GM12878 (cell line): Measurements from ENCODE around the gene SNAI3. TPM values are rescaled to one million over a fixed set of nuclear protein-coding genes. Genes with fewer than 3 reads are reported as not detected.

Source experiments
- ATAC-seq: fragments of 200-7000 bp; cut with Tn5 transposase; 3 replicates; pipeline ENCODE4 v1.9.1; 2020; ENCODE audit warnings: mild to moderate bottlenecking, moderate library complexity
- BruUV-seq: library from RNA; stranded (reverse); fragments of 400-500 nt; replicated peaks from 2 replicates; lab custom pipeline; 2021; lab: Mats Ljungman, UMichigan
- CTCF ChIA-PET: fragments of 300-600 bp; sonication (Branson Sonifier 250); formaldehyde crosslinking; extraction: SDS; loops from one replicate; lab custom pipeline; 2021; ENCODE audit warnings: inconsistent platforms; lab: Yijun Ruan, JAX
- POLR2A ChIA-PET: fragments of 350-600 bp; formaldehyde crosslinking; extraction: SDS; loops from one replicate; lab custom pipeline; 2021; ENCODE audit warnings: inconsistent platforms; lab: Charles Lee
- RAD21 ChIA-PET: fragments of 300-600 bp; sonication (Branson Sonifier 250); formaldehyde crosslinking; loops from one replicate; lab custom pipeline; 2023; ENCODE audit warnings: antibody characterized with exemption; ENCODE audit not compliant: unreplicated experiment; lab: Charles Lee
- SMC1A ChIA-PET: fragments of 300-600 bp; sonication (Branson Sonifier 250); formaldehyde crosslinking; loops from one replicate; lab custom pipeline; 2023; ENCODE audit not compliant: unreplicated experiment, uncharacterized antibody; lab: Charles Lee
- DNase-seq: peaks from one replicate; pipeline ENCODE4 v3.0.0-alpha.2; 2011; ENCODE audit warnings: low read depth, low spot score
- FAIRE-seq: peaks from 3 replicates; lab custom pipeline; 2011; peaks lifted over from hg19 to GRCh38; lab: Jason Lieb, UNC
- H2AFZ ChIP-seq: 2 replicates; pipeline ENCODE4 v1.6.0; 2011; ENCODE audit warnings: low read depth, low read length, control low read depth; ENCODE audit not compliant: control insufficient read depth
- H3K27ac ChIP-seq: 2 replicates; pipeline ENCODE4 v1.5.1; 2011; ENCODE audit warnings: control low read depth; ENCODE audit not compliant: control insufficient read depth, insufficient read depth
- H3K27me3 ChIP-seq, 2 experiments: replicated peaks in 1 of 2; 2 replicates each; pipeline versions ENCODE4 v1.6.0 to v1.6.1; 2011; ENCODE audit warnings: low read length in 1 of 2; ENCODE audit not compliant: control insufficient read depth in 2 of 2, insufficient read depth in 2 of 2
- H3K36me3 ChIP-seq, 2 experiments: 2 replicates each; pipeline ENCODE4 v1.5.1; 2011; ENCODE audit warnings: low read length in 1 of 2; ENCODE audit not compliant: control insufficient read depth in 2 of 2, insufficient read depth in 2 of 2
- H3K4me1 ChIP-seq: 2 replicates; pipeline ENCODE4 v1.6.1; 2011; ENCODE audit warnings: mild to moderate bottlenecking, low read length, moderate library complexity, mixed read lengths; ENCODE audit not compliant: control insufficient read depth, insufficient read depth
- H3K4me2 ChIP-seq: 2 replicates; pipeline ENCODE4 v1.6.0; 2011; ENCODE audit warnings: control low read depth; ENCODE audit not compliant: control insufficient read depth, insufficient read depth
- H3K4me3 ChIP-seq: fragments of 200-600 bp; sonication (generic); 2 replicates; pipeline ENCODE4 v1.5.1; 2016
- H3K79me2 ChIP-seq: 2 replicates; pipeline ENCODE4 v1.6.0; 2011; ENCODE audit warnings: low read length; ENCODE audit not compliant: control insufficient read depth, insufficient read depth
- H3K9ac ChIP-seq: 2 replicates; pipeline ENCODE4 v1.8.0; 2011; ENCODE audit warnings: low read length, control low read depth, mixed read lengths; ENCODE audit not compliant: control insufficient read depth, insufficient read depth
- H3K9me3 ChIP-seq: replicated peaks from 3 replicates; pipeline ENCODE4 v1.5.1; 2011; ENCODE audit warnings: mild to moderate bottlenecking, low read length; ENCODE audit not compliant: control insufficient read depth, insufficient read depth
- H4K20me1 ChIP-seq: 2 replicates; pipeline ENCODE4 v1.6.0; 2011; ENCODE audit not compliant: control insufficient read depth, insufficient read depth
- BACH1 ChIP-seq: fragments of 450-650 bp; IDR thresholded peaks from 2 replicates; pipeline ENCODE4 v1.6.1; 2017; ENCODE audit warnings: mild to moderate bottlenecking, borderline replicate concordance
- BCL11A ChIP-seq: IDR thresholded peaks from 2 replicates; pipeline ENCODE4 v1.6.1; 2011; ENCODE audit warnings: low read depth, low read length
- CREM ChIP-seq: IDR thresholded peaks from 2 replicates; pipeline ENCODE4 v1.6.1; 2014; ENCODE audit warnings: antibody characterized with exemption, low read depth
- EGR1 ChIP-seq, 2 experiments: IDR thresholded peaks; 1 replicate in 1 of 2; 2 replicates in 1 of 2; pipeline ENCODE4 v1.6.1; 2011 to 2012; ENCODE audit warnings: low read depth in 2 of 2, low read length in 2 of 2, borderline replicate concordance in 1 of 2, mild to moderate bottlenecking in 1 of 2, moderate library complexity in 1 of 2
- ESRRA ChIP-seq: IDR thresholded peaks from 2 replicates; pipeline ENCODE4 v1.6.1; 2012; ENCODE audit warnings: mild to moderate bottlenecking, low read length, improper control_type of control experiment
- MTA3 ChIP-seq: IDR thresholded peaks from 2 replicates; pipeline ENCODE4 v1.6.1; 2012; ENCODE audit warnings: low read length, inconsistent platforms, borderline replicate concordance
- NR2C2 ChIP-seq: IDR thresholded peaks from 2 replicates; pipeline ENCODE4 v1.6.1; 2011; ENCODE audit warnings: borderline replicate concordance, low read depth; ENCODE audit not compliant: control insufficient read depth, insufficient read length
- POLR2A ChIP-seq: IDR thresholded peaks from 2 replicates; pipeline ENCODE4 v1.6.1; 2011; ENCODE audit warnings: low read depth, mild to moderate bottlenecking, low read length
- POLR2AphosphoS5 ChIP-seq: IDR thresholded peaks from 2 replicates; pipeline ENCODE4 v1.6.1; 2011; ENCODE audit warnings: mild to moderate bottlenecking, low read length, inconsistent platforms
- RAD21 ChIP-seq: IDR thresholded peaks from 2 replicates; pipeline ENCODE4 v1.6.1; 2011; ENCODE audit warnings: mild to moderate bottlenecking, low read depth, low read length, moderate library complexity; ENCODE audit not compliant: insufficient read depth
- SMAD1 ChIP-seq: fragments of 450-650 bp; IDR thresholded peaks from 2 replicates; pipeline ENCODE4 v1.6.1; 2018; ENCODE audit warnings: mild to moderate bottlenecking, low read depth; ENCODE audit not compliant: partially characterized antibody
- SMAD5 ChIP-seq: IDR thresholded peaks from 2 replicates; pipeline ENCODE4 v1.6.1; 2016; ENCODE audit warnings: antibody characterized with exemption, low read depth
- ZNF622 ChIP-seq: fragments of 450-650 bp; IDR thresholded peaks from 2 replicates; pipeline ENCODE4 v1.6.1; 2017; ENCODE audit warnings: mild to moderate bottlenecking, inconsistent platforms
- WGBS: methylation state at CpG from one replicate; pipeline ENCODE4 v1.1.6; 2016; ENCODE audit warnings: low lambda C conversion rate; ENCODE audit not compliant: insufficient replicate concordance, insufficient coverage; ENCODE audit errors: missing lambda C conversion rate; 5-methylcytosine and 5-hydroxymethylcytosine counted together
- in situ Hi-C: fragments of 300-500 bp; cut with MboI; formaldehyde crosslinking; loops from 9 replicates; pipeline ENCODE4 v1.14.3; 2018; ENCODE audit warnings: mixed read lengths
- intact Hi-C: fragments of 100-400 bp; cut with micrococcal nuclease; formaldehyde crosslinking; loops from one replicate; pipeline ENCODE4 v1.14.2; 2022; ENCODE audit not compliant: unreplicated experiment
- polyA plus RNA-seq, 11 experiments: library from polyadenylated mRNA; depleted of rRNA in 4 of 11; unstranded in 6 of 11; stranded (reverse) in 5 of 11; fragments of >200 nt; fragmentation: Nextera tagmentation in 4 of 11; fragmentation: Illumina TruSeq in 1 of 11; extraction: Ambion mirVana in 4 of 11; extraction: Trizol in 1 of 11; gene quantifications; 1 replicate in 1 of 11; 2 replicates in 10 of 11; pipeline versions ENCODE4 v1.2.1 to v1.2.3, GENCODE V29; 2011 to 2016; ENCODE audit warnings: inconsistent platforms in 2 of 11, missing spikeins in 2 of 11, low read depth in 1 of 11
- total RNA-seq, 4 experiments: library from RNA; depleted of rRNA in 3 of 4; stranded (reverse); fragments of >200 nt in 3 of 4; fragmentation: Illumina TruSeq in 1 of 4; extraction: Trizol in 1 of 4; gene quantifications; 2 replicates each; pipeline versions ENCODE4 v1.2.1 to v1.2.3, GENCODE V29; 2013 to 2021
- TF ChIP-seq, protein P1 (sequence below): fragments of 450-650 bp; IDR thresholded peaks from 2 replicates; pipeline ENCODE4 v1.6.1; 2016; ENCODE audit warnings: mild to moderate bottlenecking, moderate library complexity, borderline replicate concordance
- TF ChIP-seq, protein P2 (sequence below): IDR thresholded peaks from 2 replicates; pipeline ENCODE4 v1.6.1; 2012; ENCODE audit warnings: mild to moderate bottlenecking, low read depth, low read length

The SNAI3 gene
- total and polyA plus RNA-seq, 10 of the 15 experiments (the other 5 are each of a cell fraction or from before 2014, with no cell fraction given), result 0.21 to 7.4 (median 3.0) TPM

DNA sequence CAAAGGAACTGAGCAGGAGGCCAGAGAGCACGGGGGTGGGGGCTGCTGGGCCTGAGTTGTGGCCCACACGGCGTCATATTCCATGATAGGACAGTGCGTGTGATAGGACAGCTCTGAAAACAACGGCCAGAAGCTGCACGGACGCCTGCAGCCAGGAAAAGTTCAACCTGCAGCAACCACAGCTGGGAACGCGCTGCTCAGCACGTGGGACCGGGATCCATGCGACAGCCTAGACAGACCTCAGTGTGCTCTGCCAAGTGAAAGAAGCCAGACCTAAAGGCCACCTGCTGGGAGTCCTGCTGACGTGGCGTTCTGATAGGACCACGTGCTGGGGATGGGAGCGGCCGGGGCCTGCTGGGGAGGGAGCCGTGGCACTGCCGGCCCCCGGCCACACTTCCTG is 41.6 kb upstream of the SNAI3 start:
- intact Hi-C loops, result no loop called here
- WGBS, result 94% methylated on average over 19 of the region's 20 CpGs
- Histone ChIP-seq H4K20me1 (no peaks in the 10 kb centered on the region), H3K9ac (no peak overlapping the region), H3K36me3 (peaks cover 5 to 48% of the 10 kb centered on the region in 2 experiments), H2AFZ (no peak overlapping the region), H3K27ac (no peak overlapping the region), H3K4me1 (no peaks in the 10 kb centered on the region), H3K9me3 (no peaks in the 10 kb centered on the region), H3K27me3 (no peaks in the 10 kb centered on the region), H3K79me2 (no peaks in the 10 kb centered on the region), H3K4me3 (no peak overlapping the region), H3K4me2 (no peak overlapping the region)
- no peak for ATAC-seq
- ChIA-PET POLR2A (no interaction called here), SMC1A (no interaction called here), CTCF (no interaction called here), RAD21 (no interaction called here)
- in situ Hi-C loops, result no loop called here
- TF ChIP-seq EGR1 (IDR thresholded peaks at IDR 0.05; ENCODE audit: borderline replicate concordance in 1 of 2, low read depth in 2 of 2, low read length in 2 of 2) (no peak), NR2C2 (no peak), MTA3 (no peak), RAD21 (no peak), ESRRA (no peak), ZNF622 (no peak), SMAD1 (no peak), CREM (no peak), BACH1 (no peak), POLR2AphosphoS5 (no peak), POLR2A (no peak), BCL11A (no peak), SMAD5 (no peak)
- TF ChIP-seq, protein P1, sequence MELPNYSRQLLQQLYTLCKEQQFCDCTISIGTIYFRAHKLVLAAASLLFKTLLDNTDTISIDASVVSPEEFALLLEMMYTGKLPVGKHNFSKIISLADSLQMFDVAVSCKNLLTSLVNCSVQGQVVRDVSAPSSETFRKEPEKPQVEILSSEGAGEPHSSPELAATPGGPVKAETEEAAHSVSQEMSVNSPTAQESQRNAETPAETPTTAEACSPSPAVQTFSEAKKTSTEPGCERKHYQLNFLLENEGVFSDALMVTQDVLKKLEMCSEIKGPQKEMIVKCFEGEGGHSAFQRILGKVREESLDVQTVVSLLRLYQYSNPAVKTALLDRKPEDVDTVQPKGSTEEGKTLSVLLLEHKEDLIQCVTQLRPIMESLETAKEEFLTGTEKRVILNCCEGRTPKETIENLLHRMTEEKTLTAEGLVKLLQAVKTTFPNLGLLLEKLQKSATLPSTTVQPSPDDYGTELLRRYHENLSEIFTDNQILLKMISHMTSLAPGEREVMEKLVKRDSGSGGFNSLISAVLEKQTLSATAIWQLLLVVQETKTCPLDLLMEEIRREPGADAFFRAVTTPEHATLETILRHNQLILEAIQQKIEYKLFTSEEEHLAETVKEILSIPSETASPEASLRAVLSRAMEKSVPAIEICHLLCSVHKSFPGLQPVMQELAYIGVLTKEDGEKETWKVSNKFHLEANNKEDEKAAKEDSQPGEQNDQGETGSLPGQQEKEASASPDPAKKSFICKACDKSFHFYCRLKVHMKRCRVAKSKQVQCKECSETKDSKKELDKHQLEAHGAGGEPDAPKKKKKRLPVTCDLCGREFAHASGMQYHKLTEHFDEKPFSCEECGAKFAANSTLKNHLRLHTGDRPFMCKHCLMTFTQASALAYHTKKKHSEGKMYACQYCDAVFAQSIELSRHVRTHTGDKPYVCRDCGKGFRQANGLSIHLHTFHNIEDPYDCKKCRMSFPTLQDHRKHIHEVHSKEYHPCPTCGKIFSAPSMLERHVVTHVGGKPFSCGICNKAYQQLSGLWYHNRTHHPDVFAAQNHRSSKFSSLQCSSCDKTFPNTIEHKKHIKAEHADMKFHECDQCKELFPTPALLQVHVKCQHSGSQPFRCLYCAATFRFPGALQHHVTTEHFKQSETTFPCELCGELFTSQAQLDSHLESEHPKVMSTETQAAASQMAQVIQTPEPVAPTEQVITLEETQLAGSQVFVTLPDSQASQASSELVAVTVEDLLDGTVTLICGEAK, result no peak
- TF ChIP-seq, protein P2, sequence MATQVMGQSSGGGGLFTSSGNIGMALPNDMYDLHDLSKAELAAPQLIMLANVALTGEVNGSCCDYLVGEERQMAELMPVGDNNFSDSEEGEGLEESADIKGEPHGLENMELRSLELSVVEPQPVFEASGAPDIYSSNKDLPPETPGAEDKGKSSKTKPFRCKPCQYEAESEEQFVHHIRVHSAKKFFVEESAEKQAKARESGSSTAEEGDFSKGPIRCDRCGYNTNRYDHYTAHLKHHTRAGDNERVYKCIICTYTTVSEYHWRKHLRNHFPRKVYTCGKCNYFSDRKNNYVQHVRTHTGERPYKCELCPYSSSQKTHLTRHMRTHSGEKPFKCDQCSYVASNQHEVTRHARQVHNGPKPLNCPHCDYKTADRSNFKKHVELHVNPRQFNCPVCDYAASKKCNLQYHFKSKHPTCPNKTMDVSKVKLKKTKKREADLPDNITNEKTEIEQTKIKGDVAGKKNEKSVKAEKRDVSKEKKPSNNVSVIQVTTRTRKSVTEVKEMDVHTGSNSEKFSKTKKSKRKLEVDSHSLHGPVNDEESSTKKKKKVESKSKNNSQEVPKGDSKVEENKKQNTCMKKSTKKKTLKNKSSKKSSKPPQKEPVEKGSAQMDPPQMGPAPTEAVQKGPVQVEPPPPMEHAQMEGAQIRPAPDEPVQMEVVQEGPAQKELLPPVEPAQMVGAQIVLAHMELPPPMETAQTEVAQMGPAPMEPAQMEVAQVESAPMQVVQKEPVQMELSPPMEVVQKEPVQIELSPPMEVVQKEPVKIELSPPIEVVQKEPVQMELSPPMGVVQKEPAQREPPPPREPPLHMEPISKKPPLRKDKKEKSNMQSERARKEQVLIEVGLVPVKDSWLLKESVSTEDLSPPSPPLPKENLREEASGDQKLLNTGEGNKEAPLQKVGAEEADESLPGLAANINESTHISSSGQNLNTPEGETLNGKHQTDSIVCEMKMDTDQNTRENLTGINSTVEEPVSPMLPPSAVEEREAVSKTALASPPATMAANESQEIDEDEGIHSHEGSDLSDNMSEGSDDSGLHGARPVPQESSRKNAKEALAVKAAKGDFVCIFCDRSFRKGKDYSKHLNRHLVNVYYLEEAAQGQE, result no peak
- BruUV-seq, result no TSS peak
- no peak for DNase-seq
- no peak for FAIRE-seq
